SKM-1 (cell line): Measurements from ENCODE around the gene PRLR.

Experiments used
- DNase-seq: peaks from one replicate; lab custom pipeline; 2025; ENCODE audit not compliant: unreplicated experiment; lab: John Stamatoyannopoulos, UW

PRLR gene

DNA sequence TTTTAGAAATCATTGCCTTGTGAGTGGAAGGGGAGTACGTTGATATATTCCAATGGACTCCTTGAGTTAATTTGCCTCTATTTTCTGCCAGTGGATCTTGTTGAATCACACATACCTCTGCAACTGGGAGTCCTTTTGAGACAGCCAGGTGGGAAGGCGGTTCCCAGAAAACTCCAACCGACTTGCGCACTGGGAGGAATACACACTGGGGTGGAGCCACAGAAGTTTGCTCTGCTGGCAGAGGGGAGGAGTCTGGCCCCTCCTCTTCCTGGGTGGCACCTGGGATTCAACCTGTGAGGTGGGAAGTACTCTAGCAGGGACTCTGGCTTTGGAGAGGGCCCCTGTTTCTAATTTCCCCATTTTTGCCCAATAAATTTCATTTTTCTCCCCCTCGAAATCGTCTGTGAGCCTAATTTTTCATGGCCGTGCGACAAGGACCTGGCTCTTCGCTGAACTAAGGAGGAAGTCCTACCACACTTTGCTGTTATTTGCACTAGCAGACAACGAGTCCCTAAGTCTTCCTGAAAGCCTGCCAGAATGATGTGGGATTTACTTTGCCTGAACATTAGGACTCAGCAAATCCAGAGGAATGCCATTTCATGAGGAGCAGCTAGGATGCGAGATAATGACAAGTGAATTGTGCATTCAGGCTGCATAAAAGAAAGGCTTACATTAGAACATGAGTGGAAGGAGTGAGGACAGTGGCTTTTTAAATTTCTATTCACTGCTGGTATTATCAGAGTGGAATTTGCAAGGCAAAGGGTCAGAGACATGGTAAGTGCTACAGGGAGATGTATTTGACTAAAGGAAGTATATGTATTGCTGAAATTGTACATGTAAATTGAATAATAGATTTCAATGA is 67.2 kb downstream of the PRLR start:
- no peak for DNase-seq

DNA sequence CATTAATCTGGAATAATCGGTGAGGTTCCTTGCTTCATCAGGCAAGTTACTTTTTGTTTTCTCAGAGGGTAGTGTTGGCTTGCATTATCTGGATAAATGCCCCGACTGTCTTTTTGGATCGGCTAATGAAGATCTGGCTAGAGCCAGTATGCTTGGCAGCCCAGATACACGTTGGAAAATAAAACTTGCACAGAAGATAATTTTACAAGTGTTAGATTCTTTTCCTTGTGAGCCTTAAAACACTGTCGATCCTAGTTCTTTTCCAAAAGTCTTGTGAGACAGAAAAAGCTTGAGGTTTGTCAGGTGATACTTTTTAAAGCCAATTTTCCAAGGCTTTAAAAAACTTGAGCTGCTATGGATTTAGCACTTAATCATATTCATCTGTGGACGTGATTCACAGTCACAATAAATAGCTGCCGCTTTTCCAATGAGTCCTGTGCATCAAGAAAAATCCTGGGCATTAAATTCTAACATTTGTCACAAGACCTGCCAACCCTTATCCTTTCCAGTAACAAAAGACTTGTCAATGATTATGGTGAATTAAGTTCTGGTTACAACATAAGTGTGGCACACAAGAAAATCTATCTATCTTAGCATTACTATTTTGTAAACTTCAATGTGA is 68.5 kb downstream of the PRLR start:
- DNase-seq, result no peak

DNA sequence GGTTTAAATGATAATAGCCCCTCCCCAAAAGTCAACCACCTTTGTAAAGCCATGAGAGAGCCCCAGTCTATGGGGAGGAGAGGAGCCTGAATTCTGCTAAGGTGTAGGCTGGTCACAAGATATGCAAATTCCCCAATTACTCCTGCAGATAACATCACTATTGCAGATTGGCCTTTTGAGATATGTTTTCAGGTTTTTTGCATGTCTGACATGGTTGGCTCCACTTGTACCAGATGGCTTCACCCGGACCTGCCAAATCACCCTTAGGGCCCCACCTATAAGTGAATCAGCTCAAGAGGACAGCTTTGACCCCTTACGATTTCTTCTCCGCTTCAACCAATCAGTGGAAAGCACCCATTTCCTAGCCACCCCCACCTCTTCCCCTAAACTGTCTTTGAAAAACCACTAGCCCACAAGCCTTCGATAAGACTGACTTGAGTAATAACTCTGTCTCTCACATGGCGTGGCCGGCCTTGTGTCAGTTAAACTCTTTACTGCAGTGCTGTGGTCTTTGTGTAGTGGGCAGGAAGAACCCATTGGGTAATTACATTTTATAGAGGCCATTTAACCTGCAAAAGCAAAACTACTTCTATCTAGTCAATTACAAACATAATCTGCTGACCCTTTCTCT is 69.7 kb downstream of the PRLR start:
- DNase-seq, result no peak

DNA sequence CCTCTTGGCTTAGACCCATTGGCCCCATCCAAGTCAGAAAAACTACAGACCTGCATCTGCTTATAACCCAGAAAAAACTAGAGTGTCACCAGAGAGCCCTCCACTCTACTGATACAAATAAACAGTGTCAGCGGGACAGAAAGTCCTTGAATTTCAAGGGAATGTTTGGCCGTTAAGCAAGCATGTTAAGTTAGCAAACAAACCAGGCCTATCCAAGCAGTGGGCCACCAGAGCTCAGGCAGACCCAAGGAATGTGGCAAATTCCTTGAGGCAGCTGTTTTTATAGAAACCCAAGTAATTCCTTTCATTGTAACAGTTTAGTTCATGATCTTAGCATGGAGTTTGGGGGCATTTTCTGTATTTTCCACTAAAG is 70.9 kb downstream of the PRLR start:
- DNase-seq, result no peak

DNA sequence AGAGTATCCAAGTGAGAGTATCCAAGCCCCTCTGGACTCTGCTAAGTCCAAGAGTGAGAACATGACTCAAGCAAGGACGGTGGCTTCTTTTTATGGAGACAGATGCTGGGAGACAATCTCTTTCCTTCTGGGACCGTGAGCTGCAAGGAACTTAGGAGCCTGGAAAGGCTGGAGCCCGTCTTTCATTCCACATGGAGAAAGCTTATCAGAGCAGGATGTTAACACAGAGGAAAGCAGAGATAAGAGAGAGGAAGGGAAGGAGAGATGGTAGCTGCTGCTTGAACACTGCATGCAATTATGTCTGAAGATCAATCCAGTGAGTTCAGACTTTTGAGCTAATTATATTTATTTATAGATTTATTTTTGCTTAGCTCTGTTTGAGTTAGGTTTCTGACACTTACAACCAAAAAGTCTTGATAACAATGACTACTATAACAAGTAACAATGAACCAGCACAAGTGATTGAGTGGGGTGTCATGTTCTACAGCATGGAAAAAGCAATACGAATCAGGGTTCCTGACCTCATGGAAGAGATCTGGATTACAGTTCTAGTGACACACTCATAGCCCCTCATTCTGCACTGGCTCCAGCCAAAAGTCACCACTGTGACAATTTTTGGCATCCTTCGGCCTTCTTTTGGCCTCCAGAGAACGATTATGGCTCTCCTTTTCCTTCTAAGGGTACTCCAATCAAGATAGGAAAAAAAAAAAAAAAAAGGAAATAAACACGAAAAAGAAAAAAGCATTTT is 71.5 kb downstream of the PRLR start:
- DNase-seq, result no peak

GRCh38 chr5:35158204-35158603 is 72.1 kb downstream of the PRLR start:
- no peak for DNase-seq

GRCh38 chr5:35153375-35153932 is 76.8 kb downstream of the PRLR start:
- DNase-seq, result no peak

DNA sequence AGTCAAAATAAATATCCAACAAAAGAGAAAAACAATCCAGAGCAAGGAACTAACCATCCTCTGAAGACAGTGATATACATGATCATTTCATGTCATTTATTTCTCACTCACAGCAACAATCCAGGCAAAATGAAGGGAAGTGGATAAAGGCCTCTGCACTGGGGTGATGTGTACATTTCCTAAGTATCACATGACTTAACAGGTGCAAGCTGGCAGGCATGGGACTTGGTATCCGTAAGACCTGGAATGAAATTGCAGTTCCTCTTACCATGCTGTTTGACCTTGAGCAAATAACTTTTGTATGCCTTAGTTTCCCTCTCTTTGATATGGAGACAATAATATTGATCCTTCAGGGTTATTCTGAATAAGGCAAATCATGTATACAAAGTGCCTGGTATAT is 77.6 kb downstream of the PRLR start:
- no peak for DNase-seq

DNA sequence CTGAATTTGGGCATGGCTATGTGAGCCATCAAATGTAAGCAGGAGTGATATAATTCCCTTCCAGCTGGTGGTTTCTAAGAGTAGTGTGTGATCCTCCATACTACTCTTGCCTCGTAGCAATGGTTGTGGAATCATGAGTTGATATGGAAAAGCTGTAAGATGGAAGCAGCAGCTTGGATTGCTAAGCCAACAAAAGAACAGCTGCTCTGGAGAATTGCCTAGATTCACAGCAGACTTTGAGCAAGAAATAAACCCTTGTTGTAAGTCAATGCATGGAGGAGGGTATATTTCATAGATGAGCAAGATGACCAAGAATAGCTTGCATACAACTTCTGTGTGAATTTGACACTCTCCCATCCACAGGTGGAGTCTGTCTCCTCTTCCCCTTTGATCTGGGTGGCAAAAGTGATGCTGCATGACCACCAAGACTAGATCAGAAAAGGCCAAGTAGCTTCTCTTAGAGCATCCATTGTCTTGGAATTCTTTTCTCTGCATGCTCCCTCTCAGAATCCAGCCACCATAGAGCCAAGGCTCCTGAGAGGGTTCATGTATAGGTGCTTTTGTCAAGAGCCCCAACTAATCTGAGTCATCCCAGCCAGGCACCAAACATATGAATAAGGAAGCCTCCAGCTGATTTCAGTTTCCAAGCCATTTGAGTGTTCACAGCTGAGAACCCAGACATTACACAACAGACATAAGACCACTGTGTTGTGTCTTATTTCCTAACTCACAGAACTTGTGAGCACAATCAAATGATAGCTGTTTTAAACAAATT is 79.0 kb downstream of the PRLR start:
- no peak for DNase-seq

GRCh38 chr5:35149041-35149440 is 81.2 kb downstream of the PRLR start:
- DNase-seq, result no peak

DNA sequence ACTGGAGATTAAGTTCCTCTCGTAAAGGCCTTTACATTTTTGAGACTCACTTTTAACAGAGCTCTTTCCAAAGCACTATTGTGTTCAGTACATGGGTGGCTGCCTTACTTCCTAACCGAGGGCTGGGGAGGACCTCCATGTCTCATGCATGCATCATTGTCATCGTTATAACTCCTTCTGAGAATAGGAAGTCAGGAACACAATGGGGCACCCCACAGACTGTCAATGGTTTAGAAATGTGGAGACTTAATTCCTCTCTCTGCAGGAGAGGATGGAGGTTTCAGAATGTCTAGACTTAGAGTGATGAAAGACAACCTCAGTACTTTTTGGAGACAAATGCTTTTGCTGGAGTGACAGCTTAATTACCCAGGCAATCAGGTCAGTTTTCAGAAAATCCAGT is 83.9 kb downstream of the PRLR start:
- DNase-seq, result no peak

DNA sequence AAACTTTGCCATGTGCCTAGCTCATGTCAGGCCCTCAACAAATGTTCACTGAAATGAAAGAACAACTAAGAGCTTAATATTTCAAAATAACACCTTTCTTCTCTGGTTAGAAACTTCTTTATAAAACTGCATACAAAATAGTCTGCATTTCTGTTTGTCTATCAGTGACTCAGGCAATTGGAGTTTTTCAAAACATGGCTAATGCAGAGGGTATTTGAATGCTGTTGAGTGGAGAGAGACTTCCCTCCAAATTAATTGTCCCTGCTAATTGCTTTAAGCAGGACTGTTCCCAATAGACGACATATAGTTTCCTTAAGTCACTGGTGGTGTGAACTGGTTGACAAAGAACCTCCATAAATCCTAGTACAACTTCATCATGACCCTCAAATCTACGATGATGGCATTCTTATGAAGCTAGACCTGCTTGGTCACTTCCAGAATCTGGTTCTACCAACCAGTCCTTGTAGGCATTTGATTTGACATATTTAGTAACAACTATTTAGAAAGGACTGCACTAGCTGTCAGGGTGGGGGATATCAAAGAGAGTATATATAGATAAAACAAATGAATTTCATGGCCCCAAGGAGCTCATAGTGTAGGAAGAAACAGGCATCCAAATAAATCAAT is 84.5 kb downstream of the PRLR start:
- no peak for DNase-seq

DNA sequence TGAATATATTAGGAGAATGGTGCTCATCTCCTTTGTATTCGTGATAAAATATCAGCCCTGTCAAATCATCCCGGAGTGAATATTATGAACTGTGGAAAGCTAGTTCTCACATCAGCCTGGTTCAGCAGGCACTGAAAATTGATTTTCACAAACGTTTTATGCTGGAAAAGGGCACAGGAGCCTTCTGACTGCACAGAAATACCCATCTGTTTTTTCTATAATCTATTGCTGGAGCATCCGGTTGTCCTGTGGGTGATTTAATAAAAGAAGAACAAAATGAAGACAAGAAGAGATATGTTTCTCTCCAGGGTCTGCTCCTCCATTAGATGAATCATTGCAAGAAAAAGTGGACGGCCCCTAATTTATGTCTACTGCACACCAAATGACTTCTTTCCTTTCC is 85.3 kb downstream of the PRLR start:
- no peak for DNase-seq

DNA sequence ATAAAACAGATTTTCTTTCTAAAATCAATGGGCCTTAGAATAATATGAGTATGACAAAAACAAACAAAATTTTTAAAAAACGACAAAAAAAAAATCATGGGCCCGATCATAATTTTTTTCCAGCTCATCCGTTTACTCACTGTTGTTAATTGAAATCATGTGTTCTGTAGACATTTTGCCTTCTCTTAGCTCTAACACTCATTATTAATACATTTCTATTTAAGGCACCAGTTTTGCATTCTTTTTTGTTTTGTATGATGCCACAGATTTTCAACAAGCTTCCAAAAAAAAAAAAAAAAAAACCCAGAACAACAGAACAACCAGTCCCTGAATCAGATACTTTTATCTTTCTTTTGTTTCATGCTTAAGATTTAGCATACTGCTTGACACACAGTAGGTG is 86.4 kb downstream of the PRLR start:
- DNase-seq, result no peak

DNA sequence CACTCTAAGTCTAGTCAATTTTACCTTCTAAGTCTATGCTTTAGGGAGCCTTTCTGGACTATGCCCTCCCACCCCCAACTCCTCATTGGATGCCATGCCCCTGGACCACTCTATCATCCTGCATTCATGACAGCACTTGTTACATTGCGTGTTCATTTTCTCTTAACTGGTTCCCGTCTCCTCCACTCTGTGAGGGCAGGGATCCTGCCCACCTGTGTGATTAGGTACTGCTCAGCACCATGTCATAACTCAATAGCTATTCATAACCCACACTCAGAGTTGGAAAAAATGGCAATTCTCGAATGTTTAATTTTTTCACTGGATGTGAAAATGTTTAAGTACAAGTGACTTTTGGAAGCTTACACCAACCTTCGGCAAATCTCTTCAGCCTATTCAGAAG is 88.5 kb downstream of the PRLR start:
- no peak for DNase-seq

GRCh38 chr5:35138232-35138631 is 92.1 kb downstream of the PRLR start:
- DNase-seq, result no peak

GRCh38 chr5:35136386-35136785 is 93.9 kb downstream of the PRLR start:
- DNase-seq, result no peak

DNA sequence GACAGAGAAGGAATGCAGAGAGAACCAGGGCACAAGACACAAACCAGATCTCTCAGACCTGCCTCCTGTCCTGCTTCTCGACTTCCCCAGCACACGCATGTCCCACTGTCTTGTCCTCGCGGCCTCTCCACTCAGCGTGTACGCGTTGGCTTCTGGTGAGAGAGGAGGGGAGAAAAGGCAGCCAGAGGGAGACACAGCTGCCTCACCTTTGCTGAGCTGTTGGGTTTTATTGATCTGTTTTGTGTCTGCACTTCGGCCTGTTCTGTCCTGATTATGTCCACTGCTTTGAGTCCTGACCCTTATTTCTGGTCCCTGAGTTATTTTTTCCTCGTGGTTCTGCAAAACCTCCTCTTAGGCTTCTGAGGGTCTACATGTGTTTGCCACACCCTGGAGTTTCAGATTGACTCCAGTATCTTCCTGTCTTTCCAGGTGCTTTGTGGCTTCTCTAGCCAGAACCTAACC is 95.0 kb downstream of the PRLR start:
- no peak for DNase-seq

DNA sequence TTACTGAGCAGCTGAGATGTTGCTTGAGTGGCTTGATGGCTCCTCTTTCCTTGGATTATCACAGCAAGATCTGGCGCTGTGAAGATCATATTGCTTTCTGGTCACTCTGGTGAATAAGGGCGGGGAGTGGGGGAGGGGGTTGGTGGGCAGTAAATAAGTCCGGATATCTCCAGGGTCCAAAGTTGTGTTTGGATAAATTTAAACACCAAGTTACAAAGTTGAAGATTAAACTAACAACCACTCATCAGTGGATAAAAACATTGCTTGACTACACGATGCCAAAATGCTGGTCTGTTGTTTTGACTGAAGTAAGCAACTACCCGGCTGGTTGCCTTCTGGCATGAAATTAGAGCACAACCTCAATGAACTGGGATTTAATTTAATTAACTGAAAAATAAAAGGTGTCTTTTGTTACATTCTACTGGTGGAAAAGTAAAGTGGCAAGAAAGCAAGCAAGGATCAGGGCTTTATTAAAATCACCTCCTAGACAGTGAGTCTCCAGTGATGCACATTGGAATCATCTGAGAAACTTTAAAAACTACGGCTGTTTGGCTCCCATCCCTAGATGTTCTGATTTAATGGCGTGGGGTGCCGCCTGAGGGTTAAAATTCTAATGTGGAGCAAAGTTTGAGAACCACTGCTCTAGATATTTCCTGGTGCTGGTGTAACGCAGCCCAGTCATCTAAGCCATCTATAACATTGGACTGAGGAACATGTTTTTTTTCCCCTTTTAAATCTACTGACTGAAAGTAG is 95.8 kb downstream of the PRLR start:
- no peak for DNase-seq
